Left lung (tissue), 10 donors: ENCODE data around the gene ELF4. TPM values are rescaled to one million over a fixed set of nuclear protein-coding genes. Genes with fewer than 3 reads are reported as not detected.

Experiments
- ATAC-seq: fragments of 200-7000 bp; cut with Tn5 transposase; one replicate; pipeline ENCODE4 v1.9.1; 2020; ENCODE audit warnings: moderate library complexity
- DNase-seq, 4 donors: peaks; one replicate each; pipeline ENCODE4 v3.0.0-alpha.2; 2013 to 2020
- H3K27ac ChIP-seq, 2 donors: fragments of 200-600 bp; sonication (generic) in 1 of 2; one replicate each; pipeline versions ENCODE4 v1.5.0 to v1.8.0; 2020 to 2021
- H3K27me3 ChIP-seq, 2 donors: fragments of 200-600 bp; sonication (generic) in 1 of 2; one replicate each; pipeline versions ENCODE4 v1.5.0 to v1.8.0; 2020 to 2021
- H3K36me3 ChIP-seq, 2 donors: fragments of 200-600 bp; sonication (generic) in 1 of 2; one replicate each; pipeline versions ENCODE4 v1.5.0 to v1.8.0; 2020 to 2021
- H3K4me1 ChIP-seq, 2 donors: fragments of 200-600 bp; one replicate each; pipeline ENCODE4 v1.8.0; 2021
- H3K4me3 ChIP-seq, 2 donors: fragments of 200-600 bp; sonication (generic) in 1 of 2; one replicate each; pipeline versions ENCODE4 v1.5.0 to v1.8.0; 2020 to 2021; ENCODE audit warnings: mild to moderate bottlenecking in 1 of 2
- H3K9me3 ChIP-seq, 2 donors: fragments of 200-600 bp; sonication (generic) in 1 of 2; one replicate each; pipeline versions ENCODE4 v1.5.0 to v1.8.0; 2020 to 2021
- CTCF ChIP-seq, 2 donors: fragments of 200-600 bp; sonication (generic) in 1 of 2; IDR thresholded peaks; one replicate each; pipeline versions ENCODE4 v1.5.0 to v1.8.0; 2021; ENCODE audit warnings: antibody characterized with exemption in 2 of 2
- intact Hi-C, 2 donors: fragments of 100-400 bp; cut with DNase I; formaldehyde crosslinking; loops; one replicate each; pipeline versions ENCODE4 v1.11.2 to v1.14.2; 2022
- polyA plus RNA-seq, 6 donors: library from polyadenylated mRNA; unstranded; fragments of 120-200 nt; gene quantifications; one replicate each; pipeline ENCODE4 v1.2.1, GENCODE V29; 2013; ENCODE audit not compliant: insufficient read length in 6 of 6
- total RNA-seq, 2 donors: library from RNA; stranded (reverse); fragmentation: NEBNext Ultra II Directional; extraction: Animal tissue kit (Norgen Biotek cat#: 25700); gene quantifications; one replicate each; pipeline ENCODE4 v1.2.1, GENCODE V29; 2021
- donor health status: DM: no; HTN: yes; CAD: no.
- donor health status: DM: no; HTN: no; CAD: no.

The ELF4 gene
- total and polyA plus RNA-seq, 8 donors, result 10.1 to 23.9 (median 12.8) TPM

- Histone ChIP-seq H3K9me3 (no peaks in the 10 kb centered on the region), H3K4me1 (no peaks in the 10 kb centered on the region), H3K27ac (no peak overlapping the region), H3K27me3 (no peaks in the 10 kb centered on the region), H3K36me3 (peaks cover 0 to 55% of the 10 kb centered on the region in 2 donors), H3K4me3 (no peak overlapping the region)
- intact Hi-C loops, result no loop called here
- DNase-seq (no peak), ATAC-seq (no peak)
- no peak for TF ChIP-seq CTCF (IDR thresholded peaks at IDR 0.05)
These were observed 26.2 kb upstream of the ELF4 start for GRCh38 chrX:130136496-130136895.

GRCh38 chrX:130130990-130131389 lies 20.7 kb upstream of the ELF4 start:
- intact Hi-C loops, result no loop called here
- H3K27ac ChIP-seq, result no peak overlapping the region
- no peak overlapping the region for H3K4me3 ChIP-seq
- no peaks in the 10 kb centered on the region for H3K27me3 ChIP-seq
- peaks cover 0 to 60% of the 10 kb centered on the region in 2 donors for H3K36me3 ChIP-seq
- no peaks in the 10 kb centered on the region for H3K9me3 ChIP-seq
- DNase-seq (no peak), ATAC-seq (no peak)
- no peaks in the 10 kb centered on the region for H3K4me1 ChIP-seq
- no peak for TF ChIP-seq CTCF (IDR thresholded peaks at IDR 0.05)

GRCh38 chrX:130125091-130125874 lies 15.0 kb upstream of the ELF4 start:
- no peak for TF ChIP-seq CTCF (IDR thresholded peaks at IDR 0.05)
- H3K36me3 ChIP-seq, result peaks cover 0 to 24% of the 10 kb centered on the region in 2 donors
- no peak overlapping the region for H3K4me3 ChIP-seq
- H3K27ac ChIP-seq, result peak overlapping the region in 1 of 2 donors; percentile 18
- no peak for DNase-seq
- no peaks in the 10 kb centered on the region for H3K9me3 ChIP-seq
- peaks cover 0 to 7% of the 10 kb centered on the region in 2 donors for H3K4me1 ChIP-seq
- no peaks in the 10 kb centered on the region for H3K27me3 ChIP-seq
- intact Hi-C loops, result no loop called here
- ATAC-seq, result no peak

- no peak for ATAC-seq
- H3K4me1 ChIP-seq, result peaks cover 0 to 14% of the 10 kb centered on the region in 2 donors
- no peak overlapping the region for H3K4me3 ChIP-seq
- intact Hi-C loops, result no loop called here
- H3K27ac ChIP-seq, result no peak overlapping the region
- DNase-seq, result no peak
- TF ChIP-seq CTCF (IDR thresholded peaks at IDR 0.05), result no peak
- no peaks in the 10 kb centered on the region for H3K9me3 ChIP-seq
- H3K36me3 ChIP-seq, result peaks cover 0 to 18% of the 10 kb centered on the region in 2 donors
- H3K27me3 ChIP-seq, result no peaks in the 10 kb centered on the region
These were observed 14.3 kb upstream of the ELF4 start for GRCh38 chrX:130124577-130124976.

- peak overlapping the region in 1 of 2 donors; percentile 83 for H3K27ac ChIP-seq
- no peak for ATAC-seq
These were observed 11.2 kb upstream of the ELF4 start for GRCh38 chrX:130121505-130121800.

More at GRCh38 chrX:130121505-130121800, 11.2 kb upstream of the ELF4 start:
- TF ChIP-seq CTCF (IDR thresholded peaks at IDR 0.05), result no peak
- Histone ChIP-seq H3K4me1 (peaks cover 0 to 14% of the 10 kb centered on the region in 2 donors), H3K27me3 (no peaks in the 10 kb centered on the region), H3K4me3 (peak overlapping the region in 1 of 2 donors; percentile 34), H3K9me3 (no peaks in the 10 kb centered on the region), H3K36me3 (no peaks in the 10 kb centered on the region)
- DNase-seq, result no peak
- intact Hi-C loops, result no loop called here
